Neural cell (in vitro differentiated cells): Measurements from ENCODE around the gene LIN7B. TPM values are rescaled to one million over a fixed set of nuclear protein-coding genes. Genes with fewer than 3 reads are reported as not detected.

Experiments
- H2AFZ ChIP-seq: fragments of 200-600, 300-800 bp; sonication (generic), shearing (Covaris generic); 2 replicates; pipeline ENCODE4 v1.6.0; 2014; ENCODE audit warnings: low read depth, mild to moderate bottlenecking, antibody characterized with exemption, low read length, moderate library complexity
- H3F3A ChIP-seq: fragments of 200-600 bp; shearing (Covaris generic); 2 replicates; pipeline ENCODE4 v1.6.1; 2016; ENCODE audit warnings: mild to moderate bottlenecking, moderate library complexity, mixed read lengths, antibody characterized with exemption, low read length; ENCODE audit not compliant: insufficient read depth, poor library complexity, severe bottlenecking
- H3K27ac ChIP-seq: fragments of 200-600, 300-800 bp; sonication (generic), shearing (Covaris generic); 2 replicates; pipeline ENCODE4 v1.5.1; 2014; ENCODE audit warnings: mild to moderate bottlenecking, low read length, moderate library complexity
- H3K27me3 ChIP-seq: fragments of 300-800, 200-600 bp; sonication (generic), shearing (Covaris generic); 2 replicates; pipeline ENCODE4 v1.6.0; 2014; ENCODE audit warnings: mild to moderate bottlenecking, low read depth, low read length, moderate library complexity; ENCODE audit not compliant: insufficient read depth
- H3K36me3 ChIP-seq: fragments of 300-800, 200-600 bp; sonication (generic), shearing (Covaris generic); 2 replicates; pipeline ENCODE4 v1.5.1; 2014; ENCODE audit warnings: mild to moderate bottlenecking, antibody characterized with exemption, low read length, moderate library complexity; ENCODE audit not compliant: insufficient read depth
- H3K4me2 ChIP-seq: fragments of 300-800, 200-600 bp; sonication (generic), shearing (Covaris generic); 2 replicates; pipeline ENCODE4 v1.6.0; 2014; ENCODE audit warnings: mild to moderate bottlenecking, low read length
- H3K4me3 ChIP-seq: fragments of 300-800, 200-600 bp; sonication (generic), shearing (Covaris generic); 2 replicates; pipeline ENCODE4 v1.5.1; 2014; ENCODE audit warnings: mild to moderate bottlenecking, low read length, moderate library complexity
- H3K79me2 ChIP-seq: fragments of 200-600 bp; shearing (Covaris generic); replicated peaks from 2 replicates; pipeline ENCODE4 v1.6.0; 2014; ENCODE audit warnings: mild to moderate bottlenecking, low read length, moderate library complexity; ENCODE audit not compliant: insufficient read depth
- H3K9ac ChIP-seq: fragments of 300-800, 200-600 bp; sonication (generic), shearing (Covaris generic); 2 replicates; pipeline ENCODE4 v1.6.1; 2016; ENCODE audit warnings: mild to moderate bottlenecking, low read length, mixed read lengths
- H3K9me2 ChIP-seq: fragments of 200-600 bp; shearing (Covaris generic); 2 replicates; pipeline ENCODE4 v1.6.1; 2016; ENCODE audit warnings: mild to moderate bottlenecking, low read length, mixed read lengths; ENCODE audit not compliant: insufficient read depth
- H3K9me3 ChIP-seq: fragments of 200-600, 300-800 bp; sonication (generic), shearing (Covaris generic); 2 replicates; pipeline ENCODE4 v1.6.1; 2016; ENCODE audit warnings: mild to moderate bottlenecking, mixed run types, low read length, moderate library complexity, mixed read lengths
- H4K20me1 ChIP-seq: fragments of 200-600 bp; shearing (Covaris generic); 2 replicates; pipeline ENCODE4 v1.6.1; 2016; ENCODE audit warnings: mild to moderate bottlenecking, mixed run types; ENCODE audit not compliant: insufficient read depth
- CTCF ChIP-seq: fragments of 450-650 bp; IDR thresholded peaks from 2 replicates; pipeline ENCODE4 v1.5.1; 2014; ENCODE audit warnings: antibody characterized with exemption, mild to moderate bottlenecking, moderate library complexity; ENCODE audit not compliant: poor library complexity, severe bottlenecking
- EP300 ChIP-seq: fragments of 450-650 bp; conservative IDR thresholded peaks from 2 replicates; pipeline ENCODE4 v1.6.1; 2014; ENCODE audit warnings: antibody characterized with exemption, mild to moderate bottlenecking, moderate library complexity; ENCODE audit not compliant: poor library complexity, severe bottlenecking
- EZH2 ChIP-seq: fragments of 200-600, 300-800 bp; shearing (Covaris generic), sonication (generic); IDR thresholded peaks from 2 replicates; pipeline ENCODE4 v1.6.1; 2014; ENCODE audit warnings: antibody characterized with exemption, low read length, borderline replicate concordance, mild to moderate bottlenecking; ENCODE audit not compliant: insufficient read depth, poor library complexity, severe bottlenecking
- MXI1 ChIP-seq: fragments of 450-650 bp; conservative IDR thresholded peaks from 2 replicates; pipeline ENCODE4 v1.6.1; 2014; ENCODE audit warnings: antibody characterized with exemption, mild to moderate bottlenecking; ENCODE audit not compliant: poor library complexity, severe bottlenecking
- POLR2AphosphoS5 ChIP-seq: IDR thresholded peaks from 2 replicates; pipeline ENCODE4 v1.6.1; 2012
- RAD21 ChIP-seq: fragments of 450-650 bp; conservative IDR thresholded peaks from 2 replicates; pipeline ENCODE4 v1.6.1; 2014; ENCODE audit warnings: antibody characterized with exemption, mild to moderate bottlenecking, moderate library complexity
- REST ChIP-seq: IDR thresholded peaks from 2 replicates; pipeline ENCODE4 v1.6.1; 2012; ENCODE audit warnings: borderline replicate concordance
- SMC3 ChIP-seq: fragments of 450-650 bp; conservative IDR thresholded peaks from 2 replicates; pipeline ENCODE4 v1.6.1; 2014; ENCODE audit warnings: antibody characterized with exemption, mild to moderate bottlenecking, moderate library complexity; ENCODE audit not compliant: poor library complexity
- TAF1 ChIP-seq: IDR thresholded peaks from 2 replicates; pipeline ENCODE4 v1.6.1; 2012; ENCODE audit warnings: low read depth
- polyA plus RNA-seq: library from polyadenylated mRNA; depleted of rRNA; stranded (reverse); fragments of >200 nt; gene quantifications from 2 replicates; pipeline ENCODE4 v1.2.3, GENCODE V29; 2014
- small RNA-seq, 3 experiments: library from RNA; depleted of rRNA; stranded (forward); fragments of <200 nt; gene quantifications; one replicate each; pipeline ENCODE3, GENCODE V24; 2012

LIN7B gene
- polyA plus RNA-seq, 1 donor from 2014 or later, result 88.7 TPM

- Histone ChIP-seq H3K9ac (no peak overlapping the region), H3F3A (no peaks in the 10 kb centered on the region)
- TF ChIP-seq TAF1, result no peak
- TF ChIP-seq MXI1, result no peak
- no peak for TF ChIP-seq EZH2
- TF ChIP-seq REST, result no peak
- no peak for TF ChIP-seq RAD21
- TF ChIP-seq POLR2AphosphoS5, result no peak
- no peak for TF ChIP-seq EP300
- no peak for TF ChIP-seq CTCF
- no peak for TF ChIP-seq SMC3
These were observed 53.8 kb downstream of the LIN7B start for GRCh38 chr19:49167857-49168409.

More at GRCh38 chr19:49167857-49168409, 53.8 kb downstream of the LIN7B start:
- no peaks in the 10 kb centered on the region for H4K20me1 ChIP-seq
- no peak overlapping the region for H3K4me3 ChIP-seq
- H3K79me2 ChIP-seq, result no peaks in the 10 kb centered on the region
- no peaks in the 10 kb centered on the region for H3K36me3 ChIP-seq
- no peaks in the 10 kb centered on the region for H3K27me3 ChIP-seq
- no peaks in the 10 kb centered on the region for H3K9me3 ChIP-seq
- no peaks in the 10 kb centered on the region for H3K9me2 ChIP-seq
- H2AFZ ChIP-seq, result no peak overlapping the region
- no peak overlapping the region for H3K27ac ChIP-seq
- no peak overlapping the region for H3K4me2 ChIP-seq

Small RNA genes within 50 kb of the gene (small RNA-seq; reads per million reads assigned to genes)
- gene RN7SL708P, result 0 to 0.59 (median 0) reads per million in 3 experiments

Other genes starting within 250 kb of the LIN7B start
- gene PLEKHA4, start 245.8 kb upstream of the LIN7B start, polyA plus RNA-seq, result not detected in 2 replicates
- gene PPP1R15A, start 241.9 kb upstream of the LIN7B start, polyA plus RNA-seq, result 73.3 and 73.6 TPM in 2 replicates
- not detected in 2 replicates for gene TULP2, start 215.6 kb upstream of the LIN7B start, polyA plus RNA-seq
- gene NUCB1, start 214.1 kb upstream of the LIN7B start, polyA plus RNA-seq, result 80.0 and 83.7 TPM in 2 replicates
- gene DHDH, start 180.7 kb upstream of the LIN7B start, polyA plus RNA-seq, result 1.4 and 4.8 TPM in 2 replicates
- 71.9 and 90.3 TPM in 2 replicates for gene BAX, start 159.5 kb upstream of the LIN7B start, polyA plus RNA-seq
- gene FTL, start 149.1 kb upstream of the LIN7B start, polyA plus RNA-seq, result 886 and 909 TPM in 2 replicates
- gene GYS1, start 121.1 kb upstream of the LIN7B start, polyA plus RNA-seq, result 12.9 and 25.7 TPM in 2 replicates
- 172 and 184 TPM in 2 replicates for gene RUVBL2, start 120.5 kb upstream of the LIN7B start, polyA plus RNA-seq
- not detected in 2 replicates for gene LHB, start 97.3 kb upstream of the LIN7B start, polyA plus RNA-seq
- not detected in 2 replicates for gene CGB3, start 90.0 kb upstream of the LIN7B start, polyA plus RNA-seq
- not detected in 2 replicates for gene CGB2, start 82.5 kb upstream of the LIN7B start, polyA plus RNA-seq
- gene CGB1, start 77.5 kb upstream of the LIN7B start, polyA plus RNA-seq, result not detected in 2 replicates
- gene CGB5, start 70.5 kb upstream of the LIN7B start, polyA plus RNA-seq, result not detected in 2 replicates
- not detected in 2 replicates for gene CGB8, start 65.3 kb upstream of the LIN7B start, polyA plus RNA-seq
- gene CGB7, start 56.6 kb upstream of the LIN7B start, polyA plus RNA-seq, result not detected in 2 replicates
- gene NTF4, start 49.6 kb upstream of the LIN7B start, polyA plus RNA-seq, result not detected in 2 replicates
- gene KCNA7, start 41.7 kb upstream of the LIN7B start, polyA plus RNA-seq, result not detected in 2 replicates
- 721 and 833 TPM in 2 replicates for gene SNRNP70, start 28.9 kb upstream of the LIN7B start, polyA plus RNA-seq
- 5.7 and 8.4 TPM in 2 replicates for gene C19orf73, start 4.8 kb downstream of the LIN7B start, polyA plus RNA-seq
- gene PPFIA3, start 5.2 kb downstream of the LIN7B start, polyA plus RNA-seq, result 73.0 and 80.7 TPM in 2 replicates
- gene HRC, start 41.0 kb downstream of the LIN7B start, polyA plus RNA-seq, result 1.0 TPM in 1 of 2 replicates, not detected in the other
- 40.0 and 42.5 TPM in 2 replicates for gene TRPM4, start 43.4 kb downstream of the LIN7B start, polyA plus RNA-seq
- gene SLC6A16, start 210.8 kb downstream of the LIN7B start, polyA plus RNA-seq, result not detected in 2 replicates
- not detected in 2 replicates for gene CD37, start 221.0 kb downstream of the LIN7B start, polyA plus RNA-seq
- gene TEAD2, start 248.0 kb downstream of the LIN7B start, polyA plus RNA-seq, result 1.0 and 1.3 TPM in 2 replicates
- gene DKKL1, start 249.5 kb downstream of the LIN7B start, polyA plus RNA-seq, result 2.8 TPM in 1 of 2 replicates, not detected in the other